Dermis microvascular lymphatic vessel endothelial cell (primary cell): ENCODE data around the gene LY9. TPM values are rescaled to one million over a fixed set of nuclear protein-coding genes. Genes with fewer than 3 reads are reported as not detected.
A peak's percentile ranks its signal among the peaks of the same experiment; 100 is the strongest.
"Not testable (repeated sequence)": the region's sequence is repeated elsewhere in the genome, so short reads cannot be mapped to it uniquely, and the experiment has no call there.

Experiments used
- DNase-seq, 2 donors: peaks; one replicate each; pipeline versions ENCODE4 v3.0.0 to v3.0.0-alpha.2; 2010; ENCODE audit warnings: low read depth in 2 of 2
- total RNA-seq: library from RNA; depleted of rRNA; stranded (reverse); fragments of >200 nt; gene quantifications from 2 replicates; pipeline ENCODE4 v1.2.1, GENCODE V29; 2014

The LY9 gene
- total RNA-seq, 1 donor from 2014 or later: not detected

- DNase-seq: no peak
Observed at GRCh38 chr1:160773093-160773492, 22.9 kb upstream of the LY9 start.

GRCh38 chr1:160774886-160775719 lies 20.9 kb upstream of the LY9 start:
- DNase-seq: no peak

- no peak for DNase-seq
Observed at GRCh38 chr1:160776178-160776577, 19.8 kb upstream of the LY9 start.

- DNase-seq: peak in 1 of 2 donors; percentile 5
Observed at GRCh38 chr1:160777486-160778089, 18.4 kb upstream of the LY9 start.

GRCh38 chr1:160778976-160779375 lies 17.0 kb upstream of the LY9 start:
- DNase-seq: no peak

GRCh38 chr1:160779626-160780397 lies 16.2 kb upstream of the LY9 start:
- DNase-seq: peak in 1 of 2 donors; percentile 22

- no peak for DNase-seq
Observed at GRCh38 chr1:160780398-160780755, 15.6 kb upstream of the LY9 start.

GRCh38 chr1:160781186-160781766 lies 14.7 kb upstream of the LY9 start:
- no peak for DNase-seq

GRCh38 chr1:160781914-160782689 lies 13.9 kb upstream of the LY9 start:
- no peak for DNase-seq

- not testable (repeated sequence) for DNase-seq
Observed at GRCh38 chr1:160782988-160783765, 12.8 kb upstream of the LY9 start.

- no peak for DNase-seq
Observed at GRCh38 chr1:160789051-160789701, 6.8 kb upstream of the LY9 start.

- no peak for DNase-seq
Observed at GRCh38 chr1:160789702-160790611, 6.0 kb upstream of the LY9 start.

GRCh38 chr1:160794376-160794775 lies 1.6 kb upstream of the LY9 start:
- no peak for DNase-seq

- no peak for DNase-seq
Observed at GRCh38 chr1:160797271-160797709, 1.3 kb downstream of the LY9 start.

- DNase-seq: no peak
Observed at GRCh38 chr1:160797861-160798273, 1.9 kb downstream of the LY9 start.

GRCh38 chr1:160798439-160798838 lies 2.5 kb downstream of the LY9 start:
- DNase-seq: no peak

- no peak for DNase-seq
Observed at GRCh38 chr1:160799641-160800040, 3.7 kb downstream of the LY9 start.

GRCh38 chr1:160800142-160800541 lies 4.2 kb downstream of the LY9 start:
- DNase-seq: no peak
